Inflammatory macrophage treated with lipopolysaccharide for 1 hour (primary cell): ENCODE data around the gene PCDH7.

Experiments
- DNase-seq, 2 donors: peaks; one replicate each; pipeline ENCODE4 v3.0.0-alpha.2; 2020 to 2022

The PCDH7 gene

GRCh38 chr4:30726090-30726675 is 6.0 kb downstream of the PCDH7 start:
- DNase-seq, result no peak

- no peak for DNase-seq
These were observed 7.2 kb downstream of the PCDH7 start for GRCh38 chr4:30727409-30727808.

GRCh38 chr4:30728311-30728710 is 8.1 kb downstream of the PCDH7 start:
- DNase-seq, result no peak

- DNase-seq, result no peak
These were observed 23.7 kb downstream of the PCDH7 start for GRCh38 chr4:30743897-30744296.

- no peak for DNase-seq
These were observed 24.2 kb downstream of the PCDH7 start for GRCh38 chr4:30744386-30744785.

GRCh38 chr4:30744957-30745640 is 24.9 kb downstream of the PCDH7 start:
- no peak for DNase-seq

- DNase-seq, result no peak
These were observed 26.6 kb downstream of the PCDH7 start for GRCh38 chr4:30746735-30747134.

- DNase-seq, result no peak
These were observed 33.1 kb downstream of the PCDH7 start for GRCh38 chr4:30753316-30753715.

- no peak for DNase-seq
These were observed 33.9 kb downstream of the PCDH7 start for GRCh38 chr4:30754021-30754420.

- DNase-seq, result no peak
These were observed 35.2 kb downstream of the PCDH7 start for GRCh38 chr4:30755346-30755745.

GRCh38 chr4:30756553-30756952 is 36.4 kb downstream of the PCDH7 start:
- DNase-seq, result no peak

GRCh38 chr4:30757357-30757756 is 37.2 kb downstream of the PCDH7 start:
- DNase-seq, result peak; percentile 1 to 5

GRCh38 chr4:30760551-30760950 is 40.4 kb downstream of the PCDH7 start:
- no peak for DNase-seq

GRCh38 chr4:30763321-30763727 is 43.2 kb downstream of the PCDH7 start:
- no peak for DNase-seq

- DNase-seq, result no peak
These were observed 44.9 kb downstream of the PCDH7 start for GRCh38 chr4:30765022-30765421.

GRCh38 chr4:30767147-30767845 is 47.1 kb downstream of the PCDH7 start:
- DNase-seq, result no peak

- no peak for DNase-seq
These were observed 48.1 kb downstream of the PCDH7 start for GRCh38 chr4:30768277-30768676.

- no peak for DNase-seq
These were observed 48.9 kb downstream of the PCDH7 start for GRCh38 chr4:30769093-30769492.

- DNase-seq, result no peak
These were observed 49.9 kb downstream of the PCDH7 start for GRCh38 chr4:30770049-30770549.

GRCh38 chr4:30770812-30771211 is 50.6 kb downstream of the PCDH7 start:
- DNase-seq, result no peak

GRCh38 chr4:30776451-30776850 is 56.3 kb downstream of the PCDH7 start:
- DNase-seq, result no peak

- DNase-seq, result no peak
These were observed 56.8 kb downstream of the PCDH7 start for GRCh38 chr4:30776921-30777415.
